Measurements from ENCODE around the gene VPS13D. TPM values are rescaled to one million over a fixed set of nuclear protein-coding genes. Genes with fewer than 3 reads are reported as not detected.

Gene VPS13D
- total RNA-seq, 1 experiment from 2014 or later = 30.7 TPM

GRCh38 chr1:12251442-12251841 lies 21.6 kb downstream of the VPS13D start:
- no peaks in the 10 kb centered on the region for H3F3A ChIP-seq (ENCODE audit: low read length, unreplicated experiment)
- no peak overlapping the region for H3K9ac ChIP-seq (ENCODE audit: low read length)
- DNase-seq (no peak), ATAC-seq (peak; percentile 87)
- BruUV-seq (replicated peaks) = no TSS peak
- CTCF ChIA-PET = no interaction called here
- H3K27ac ChIP-seq (ENCODE audit: low read length) = no peak overlapping the region
- H3K36me3 ChIP-seq (ENCODE audit: low read depth, low read length) = peaks cover 31% of the 10 kb centered on the region
- no peak overlapping the region for H2AFZ ChIP-seq (ENCODE audit: low read length)
- TF ChIP-seq EZH2 (IDR thresholded peaks at IDR 0.05; ENCODE audit: low read length, unreplicated experiment) (no peak), CTCF (conservative IDR thresholded peaks at IDR 0.05; ENCODE audit: low read depth, low read length) (no peak), EZH2phosphoT487 (IDR thresholded peaks at IDR 0.05; ENCODE audit: borderline replicate concordance, low read length) (no peak)
- no peaks in the 10 kb centered on the region for H3K9me3 ChIP-seq (ENCODE audit: low read length)
- intact Hi-C loops (cut with micrococcal nuclease) = no loop called here
- H4K20me1 ChIP-seq (ENCODE audit: low read length) = no peaks in the 10 kb centered on the region
- H3K4me2 ChIP-seq (ENCODE audit: low read length) = no peak overlapping the region
- no peaks in the 10 kb centered on the region for H3K79me2 ChIP-seq (ENCODE audit: low read length)
- no peaks in the 10 kb centered on the region for H3K27me3 ChIP-seq (ENCODE audit: low read length)
- no peaks in the 10 kb centered on the region for H3K4me1 ChIP-seq (ENCODE audit: insufficient read depth, low read length)
- no peak overlapping the region for H3K4me3 ChIP-seq (ENCODE audit: low read length)
- H3K9me2 ChIP-seq (replicated peaks; ENCODE audit: low read length) = no peaks in the 10 kb centered on the region
- POLR2A ChIA-PET (ENCODE audit: unreplicated experiment) = no interaction called here

- Histone ChIP-seq H3K36me3 (ENCODE audit: low read depth, low read length) (peaks cover 27% of the 10 kb centered on the region; the same call in 1 of the 2 replicates), H3F3A (ENCODE audit: low read length, unreplicated experiment) (no peaks in the 10 kb centered on the region), H3K9me2 (replicated peaks; ENCODE audit: low read length) (no peaks in the 10 kb centered on the region), H3K79me2 (ENCODE audit: low read length) (no peaks in the 10 kb centered on the region), H4K20me1 (ENCODE audit: low read length) (no peaks in the 10 kb centered on the region), H3K4me2 (ENCODE audit: low read length) (no peak overlapping the region), H3K27ac (ENCODE audit: low read length) (no peak overlapping the region), H3K27me3 (ENCODE audit: low read length) (no peaks in the 10 kb centered on the region), H3K4me1 (ENCODE audit: insufficient read depth, low read length) (no peaks in the 10 kb centered on the region), H3K9ac (ENCODE audit: low read length) (no peak overlapping the region), H3K9me3 (ENCODE audit: low read length) (no peaks in the 10 kb centered on the region), H2AFZ (ENCODE audit: low read length) (no peak overlapping the region), H3K4me3 (ENCODE audit: low read length) (no peak overlapping the region)
- ChIA-PET POLR2A (ENCODE audit: unreplicated experiment) (interaction anchor here (0.6 kb wide), 1 partner anchor 379 kb away, joined by 3 read pairs; no protein-coding TSS in a partner anchor), CTCF (no interaction called here)
- DNase-seq = no peak
- TF ChIP-seq EZH2 (IDR thresholded peaks at IDR 0.05; ENCODE audit: low read length, unreplicated experiment) (no peak), EZH2phosphoT487 (IDR thresholded peaks at IDR 0.05; ENCODE audit: borderline replicate concordance, low read length) (no peak), CTCF (conservative IDR thresholded peaks at IDR 0.05; ENCODE audit: low read depth, low read length) (no peak)
- intact Hi-C loops (cut with micrococcal nuclease) = no loop called here
- no peak for ATAC-seq
- BruUV-seq (replicated peaks) = no TSS peak
Observed at GRCh38 chr1:12255913-12256312, 26.1 kb downstream of the VPS13D start.

GRCh38 chr1:12258272-12258671 lies 28.4 kb downstream of the VPS13D start:
- Histone ChIP-seq H2AFZ (ENCODE audit: low read length) (no peak overlapping the region), H3F3A (ENCODE audit: low read length, unreplicated experiment) (no peaks in the 10 kb centered on the region), H3K4me2 (ENCODE audit: low read length) (no peak overlapping the region), H3K36me3 (ENCODE audit: low read depth, low read length) (peaks cover 42% of the 10 kb centered on the region), H3K4me1 (ENCODE audit: insufficient read depth, low read length) (no peaks in the 10 kb centered on the region), H4K20me1 (ENCODE audit: low read length) (no peaks in the 10 kb centered on the region), H3K9ac (ENCODE audit: low read length) (no peak overlapping the region), H3K4me3 (ENCODE audit: low read length) (no peak overlapping the region), H3K9me2 (replicated peaks; ENCODE audit: low read length) (no peaks in the 10 kb centered on the region), H3K27me3 (ENCODE audit: low read length) (no peaks in the 10 kb centered on the region), H3K9me3 (ENCODE audit: low read length) (no peaks in the 10 kb centered on the region), H3K27ac (ENCODE audit: low read length) (no peak overlapping the region), H3K79me2 (ENCODE audit: low read length) (no peaks in the 10 kb centered on the region)
- no peak for DNase-seq
- intact Hi-C loops (cut with micrococcal nuclease) = no loop called here
- CTCF ChIA-PET = no interaction called here
- TF ChIP-seq EZH2 (IDR thresholded peaks at IDR 0.05; ENCODE audit: low read length, unreplicated experiment) (no peak), CTCF (conservative IDR thresholded peaks at IDR 0.05; ENCODE audit: low read depth, low read length) (no peak), EZH2phosphoT487 (IDR thresholded peaks at IDR 0.05; ENCODE audit: borderline replicate concordance, low read length) (no peak)
- POLR2A ChIA-PET (ENCODE audit: unreplicated experiment) = no interaction called here
- no peak for ATAC-seq
- no TSS peak for BruUV-seq (replicated peaks)

Measured in PC-3 (cell line).